Measurements from ENCODE around the gene RNF144A. TPM values are rescaled to one million over a fixed set of nuclear protein-coding genes. Genes with fewer than 3 reads are reported as not detected.

RNF144A gene
- total RNA-seq, 2 donors from 2014 or later, result 52.7 to 109 TPM

- no peak overlapping the region for H3K4me3 ChIP-seq
- TF ChIP-seq POLR2A (IDR thresholded peaks at IDR 0.05), result no peak
- no peak for TF ChIP-seq CTCF (IDR thresholded peaks at IDR 0.05)
- WGBS, 2 donors, result 51 to 62% methylated on average over 7 to 8 of the region's 8 CpGs
- DNase-seq (no peak), ATAC-seq (no peak)
- no peaks in the 10 kb centered on the region for H3K27me3 ChIP-seq
- no peaks in the 10 kb centered on the region for H3K9me3 ChIP-seq
- H3K27ac ChIP-seq, result peak overlapping the region in 1 of 4 donors; percentile 91
- intact Hi-C loops (cut with DNase I), result no loop called here
- peaks cover 47% of the 10 kb centered on the region for H3K4me1 ChIP-seq
- no peaks in the 10 kb centered on the region for H3K36me3 ChIP-seq (replicated peaks in 1 of 2; ENCODE audit: insufficient read depth in 1 of 2, low read depth in 2 of 2)
These were observed 509 bp upstream of the RNF144A start for GRCh38 chr2:6916736-6917070.

GRCh38 chr2:6917761-6918421, 679 bp downstream of the RNF144A start:
- H3K27me3 ChIP-seq, result no peaks in the 10 kb centered on the region
- TF ChIP-seq POLR2A (IDR thresholded peaks at IDR 0.05) (peak in 1 of 3 donors; percentile 0), CTCF (IDR thresholded peaks at IDR 0.05) (no peak)
- no peaks in the 10 kb centered on the region for H3K9me3 ChIP-seq
- peak; percentile 54 for ATAC-seq
- H3K4me1 ChIP-seq, result peaks cover 59% of the 10 kb centered on the region
- peak overlapping the region; percentile 72 to 97 (median 92) for H3K27ac ChIP-seq
- peak overlapping the region; percentile 33 to 63 for H3K4me3 ChIP-seq
- intact Hi-C loops (cut with DNase I), result no loop called here
- no peaks in the 10 kb centered on the region for H3K36me3 ChIP-seq (replicated peaks in 1 of 2; ENCODE audit: insufficient read depth in 1 of 2, low read depth in 2 of 2)
- WGBS, 2 donors, result 1% methylated on average over 15 to 67 of the region's 68 CpGs
- peak in 2 of 4 donors; percentile 37 for DNase-seq

GRCh38 chr2:6919901-6920742, 2.9 kb downstream of the RNF144A start:
- ATAC-seq (no peak), DNase-seq (peak in 2 of 4 donors; percentile 32 to 51)
- no peak for TF ChIP-seq POLR2A (IDR thresholded peaks at IDR 0.05)
- no peak for TF ChIP-seq CTCF (IDR thresholded peaks at IDR 0.05)
- H3K4me1 ChIP-seq, result peaks cover 77% of the 10 kb centered on the region
- peak overlapping the region; percentile 28 to 94 (median 75) for H3K27ac ChIP-seq
- intact Hi-C loops (cut with DNase I), result loop anchor here (10.0 kb wide), 1 partner anchor 65 kb away; no protein-coding TSS in a partner anchor
- no peak overlapping the region for H3K4me3 ChIP-seq
- no peaks in the 10 kb centered on the region for H3K27me3 ChIP-seq
- no peaks in the 10 kb centered on the region for H3K9me3 ChIP-seq
- no peaks in the 10 kb centered on the region for H3K36me3 ChIP-seq (replicated peaks in 1 of 2; ENCODE audit: insufficient read depth in 1 of 2, low read depth in 2 of 2)
- 65 to 70% methylated on average over 12 of the region's 12 CpGs for WGBS, 2 donors

- no peaks in the 10 kb centered on the region for H3K36me3 ChIP-seq (replicated peaks in 1 of 2; ENCODE audit: insufficient read depth in 1 of 2, low read depth in 2 of 2)
- H3K27ac ChIP-seq, result peak overlapping the region; percentile 58 to 94 (median 75)
- no peak for DNase-seq
- H3K4me1 ChIP-seq, result peaks cover 80% of the 10 kb centered on the region
- no peak for TF ChIP-seq POLR2A (IDR thresholded peaks at IDR 0.05)
- no peak for TF ChIP-seq CTCF (IDR thresholded peaks at IDR 0.05)
- H3K27me3 ChIP-seq, result no peaks in the 10 kb centered on the region
- ATAC-seq, result no peak
- H3K9me3 ChIP-seq, result no peaks in the 10 kb centered on the region
- intact Hi-C loops (cut with DNase I), result loop anchor here (10.0 kb wide), 1 partner anchor 64 kb away; no protein-coding TSS in a partner anchor
- H3K4me3 ChIP-seq, result no peak overlapping the region
- WGBS, 2 donors, result 22 to 38% methylated on average over 4 of the region's 4 CpGs
These were observed 3.5 kb downstream of the RNF144A start for GRCh38 chr2:6920743-6921064.

Data from body of pancreas (tissue), 4 donors.